Measurements from ENCODE around the gene EXOC4. TPM values are rescaled to one million over a fixed set of nuclear protein-coding genes. Genes with fewer than 3 reads are reported as not detected.

The EXOC4 gene
- total RNA-seq, 4 donors from 2014 or later, result 30.7 to 62.4 (median 40.4) TPM

- peaks cover 0 to 11% (median 0%) of the 10 kb centered on the region in 3 donors for H3K36me3 ChIP-seq
- TF ChIP-seq, protein P1, sequence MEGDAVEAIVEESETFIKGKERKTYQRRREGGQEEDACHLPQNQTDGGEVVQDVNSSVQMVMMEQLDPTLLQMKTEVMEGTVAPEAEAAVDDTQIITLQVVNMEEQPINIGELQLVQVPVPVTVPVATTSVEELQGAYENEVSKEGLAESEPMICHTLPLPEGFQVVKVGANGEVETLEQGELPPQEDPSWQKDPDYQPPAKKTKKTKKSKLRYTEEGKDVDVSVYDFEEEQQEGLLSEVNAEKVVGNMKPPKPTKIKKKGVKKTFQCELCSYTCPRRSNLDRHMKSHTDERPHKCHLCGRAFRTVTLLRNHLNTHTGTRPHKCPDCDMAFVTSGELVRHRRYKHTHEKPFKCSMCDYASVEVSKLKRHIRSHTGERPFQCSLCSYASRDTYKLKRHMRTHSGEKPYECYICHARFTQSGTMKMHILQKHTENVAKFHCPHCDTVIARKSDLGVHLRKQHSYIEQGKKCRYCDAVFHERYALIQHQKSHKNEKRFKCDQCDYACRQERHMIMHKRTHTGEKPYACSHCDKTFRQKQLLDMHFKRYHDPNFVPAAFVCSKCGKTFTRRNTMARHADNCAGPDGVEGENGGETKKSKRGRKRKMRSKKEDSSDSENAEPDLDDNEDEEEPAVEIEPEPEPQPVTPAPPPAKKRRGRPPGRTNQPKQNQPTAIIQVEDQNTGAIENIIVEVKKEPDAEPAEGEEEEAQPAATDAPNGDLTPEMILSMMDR (IDR thresholded peaks at IDR 0.05), result no peak
- TF ChIP-seq POLR2A (IDR thresholded peaks at IDR 0.05), result no peak
- no peaks in the 10 kb centered on the region for H3K4me1 ChIP-seq
- no peak overlapping the region for H3K27ac ChIP-seq
- no peaks in the 10 kb centered on the region for H3K27me3 ChIP-seq
- DNase-seq, result no peak
- intact Hi-C loops (cut with DNase I), result no loop called here
- H3K4me3 ChIP-seq, result no peak overlapping the region
- 93 to 95% methylated on average over 2 of the region's 2 CpGs for WGBS, 2 donors
- peaks cover 0 to 20% (median 15%) of the 10 kb centered on the region in 3 donors for H3K9me3 ChIP-seq
Observed at GRCh38 chr7:133352430-133352829, 99.6 kb downstream of the EXOC4 start.

DNA sequence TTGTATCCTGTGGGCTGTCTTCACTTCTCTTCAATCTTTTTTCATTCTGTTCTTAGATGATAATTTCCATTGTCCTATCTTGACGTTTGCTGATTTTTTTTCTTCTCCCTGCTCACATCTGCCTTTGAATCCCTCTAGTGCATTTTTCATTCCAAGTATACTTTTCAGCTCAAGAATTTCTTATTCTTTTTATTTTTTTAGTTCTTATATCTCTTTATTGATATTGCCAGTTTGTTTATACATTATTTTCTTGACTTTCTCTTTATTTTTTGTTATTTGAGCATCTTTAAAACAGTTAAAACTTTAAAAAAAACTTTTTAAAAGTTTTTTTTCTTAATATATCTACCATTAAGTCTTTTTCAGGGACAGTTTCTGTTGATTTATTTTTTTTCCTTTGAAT, 100.9 kb downstream of the EXOC4 start:
- H3K27ac ChIP-seq, result no peak overlapping the region
- 97 to 100% methylated on average over 1 of the region's 1 CpG for WGBS, 2 donors
- no peak for TF ChIP-seq POLR2A (IDR thresholded peaks at IDR 0.05)
- TF ChIP-seq, protein P1 (IDR thresholded peaks at IDR 0.05), result no peak
- no peak overlapping the region for H3K4me3 ChIP-seq
- peaks cover 0 to 20% (median 15%) of the 10 kb centered on the region in 3 donors for H3K9me3 ChIP-seq
- no peak for DNase-seq
- no peaks in the 10 kb centered on the region for H3K27me3 ChIP-seq
- H3K36me3 ChIP-seq, result peaks cover 0 to 11% (median 0%) of the 10 kb centered on the region in 3 donors
- H3K4me1 ChIP-seq, result no peaks in the 10 kb centered on the region
- intact Hi-C loops (cut with DNase I), result no loop called here

GRCh38 chr7:133354546-133355324, 101.9 kb downstream of the EXOC4 start:
- TF ChIP-seq, protein P1 (IDR thresholded peaks at IDR 0.05), result no peak
- no peak for TF ChIP-seq POLR2A (IDR thresholded peaks at IDR 0.05)
- Histone ChIP-seq H3K9me3 (peaks cover 0 to 20% (median 15%) of the 10 kb centered on the region in 3 donors), H3K4me3 (no peak overlapping the region), H3K36me3 (peaks cover 0 to 11% (median 0%) of the 10 kb centered on the region in 3 donors), H3K4me1 (no peaks in the 10 kb centered on the region), H3K27ac (no peak overlapping the region), H3K27me3 (no peaks in the 10 kb centered on the region)
- intact Hi-C loops (cut with DNase I), result no loop called here
- no peak for DNase-seq
- 76 to 79% methylated on average over 5 of the region's 5 CpGs for WGBS, 2 donors

- intact Hi-C loops (cut with DNase I), result no loop called here
- no peaks in the 10 kb centered on the region for H3K4me1 ChIP-seq
- H3K27me3 ChIP-seq, result no peaks in the 10 kb centered on the region
- no peak overlapping the region for H3K27ac ChIP-seq
- WGBS, 2 donors, result 58% methylated on average over 3 of the region's 3 CpGs
- H3K36me3 ChIP-seq, result peaks cover 0 to 13% (median 0%) of the 10 kb centered on the region in 3 donors
- no peak for DNase-seq
- H3K4me3 ChIP-seq, result no peak overlapping the region
- H3K9me3 ChIP-seq, result peaks cover 0 to 20% (median 15%) of the 10 kb centered on the region in 3 donors
- no peak for TF ChIP-seq POLR2A (IDR thresholded peaks at IDR 0.05)
- TF ChIP-seq, protein P1 (IDR thresholded peaks at IDR 0.05), result no peak
Observed at GRCh38 chr7:133355325-133355708, 102.4 kb downstream of the EXOC4 start.

- 95 to 96% methylated on average over 3 of the region's 3 CpGs for WGBS, 2 donors
Observed at GRCh38 chr7:133355822-133356221, 102.9 kb downstream of the EXOC4 start.

More at GRCh38 chr7:133355822-133356221, 102.9 kb downstream of the EXOC4 start:
- TF ChIP-seq POLR2A (IDR thresholded peaks at IDR 0.05), result no peak
- TF ChIP-seq, protein P1 (IDR thresholded peaks at IDR 0.05), result no peak
- Histone ChIP-seq H3K27ac (no peak overlapping the region), H3K27me3 (no peaks in the 10 kb centered on the region), H3K4me3 (no peak overlapping the region), H3K9me3 (peaks cover 0 to 20% (median 15%) of the 10 kb centered on the region in 3 donors), H3K36me3 (peaks cover 0 to 16% (median 0%) of the 10 kb centered on the region in 3 donors), H3K4me1 (no peaks in the 10 kb centered on the region)
- intact Hi-C loops (cut with DNase I), result no loop called here
- no peak for DNase-seq
